ENCODE data around the gene SENP3.
"Not testable (repeated sequence)": the region's sequence is repeated elsewhere in the genome, so short reads cannot be mapped to it uniquely, and the experiment has no call there.

Gene SENP3

DNA sequence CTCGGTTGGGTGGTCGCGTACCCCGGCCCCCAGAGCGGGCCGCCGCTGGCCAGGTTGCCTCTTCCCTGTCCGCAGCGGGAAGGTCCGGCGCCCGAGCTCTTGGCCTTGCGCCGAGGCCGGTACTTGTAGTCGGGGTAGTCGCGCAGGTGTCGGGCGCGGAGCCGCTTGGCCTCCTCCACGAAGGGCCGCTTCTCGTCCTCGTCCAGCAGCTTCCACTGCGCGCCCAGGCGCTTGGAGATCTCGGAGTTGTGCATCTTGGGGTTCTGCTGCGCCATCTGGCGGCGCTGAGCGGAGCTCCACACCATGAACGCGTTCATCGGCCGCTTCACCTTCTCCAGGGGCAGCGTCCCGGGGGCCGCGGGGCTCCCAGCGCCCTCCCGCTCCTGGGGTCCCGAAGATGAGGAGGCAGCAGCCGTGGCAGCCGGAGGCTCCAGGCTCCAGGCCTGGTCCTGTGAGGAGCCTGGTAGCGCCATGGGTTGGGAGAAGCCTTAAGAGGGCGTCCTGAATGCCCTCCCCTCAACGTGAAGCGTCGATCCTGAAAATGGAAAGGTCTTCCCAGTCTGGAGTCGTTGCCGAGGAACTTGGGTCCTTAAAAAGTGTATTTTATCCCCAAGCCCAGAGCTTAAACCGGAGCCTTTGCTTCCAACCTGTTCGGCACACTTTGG lies 27.6 kb downstream of the SENP3 start:
- no peak overlapping the region for H3K4me3 ChIP-seq (ENCODE audit: low read depth, low read length)
- peak; percentile 90 for DNase-seq (ENCODE audit: low read depth)
- TF ChIP-seq, protein P1, sequence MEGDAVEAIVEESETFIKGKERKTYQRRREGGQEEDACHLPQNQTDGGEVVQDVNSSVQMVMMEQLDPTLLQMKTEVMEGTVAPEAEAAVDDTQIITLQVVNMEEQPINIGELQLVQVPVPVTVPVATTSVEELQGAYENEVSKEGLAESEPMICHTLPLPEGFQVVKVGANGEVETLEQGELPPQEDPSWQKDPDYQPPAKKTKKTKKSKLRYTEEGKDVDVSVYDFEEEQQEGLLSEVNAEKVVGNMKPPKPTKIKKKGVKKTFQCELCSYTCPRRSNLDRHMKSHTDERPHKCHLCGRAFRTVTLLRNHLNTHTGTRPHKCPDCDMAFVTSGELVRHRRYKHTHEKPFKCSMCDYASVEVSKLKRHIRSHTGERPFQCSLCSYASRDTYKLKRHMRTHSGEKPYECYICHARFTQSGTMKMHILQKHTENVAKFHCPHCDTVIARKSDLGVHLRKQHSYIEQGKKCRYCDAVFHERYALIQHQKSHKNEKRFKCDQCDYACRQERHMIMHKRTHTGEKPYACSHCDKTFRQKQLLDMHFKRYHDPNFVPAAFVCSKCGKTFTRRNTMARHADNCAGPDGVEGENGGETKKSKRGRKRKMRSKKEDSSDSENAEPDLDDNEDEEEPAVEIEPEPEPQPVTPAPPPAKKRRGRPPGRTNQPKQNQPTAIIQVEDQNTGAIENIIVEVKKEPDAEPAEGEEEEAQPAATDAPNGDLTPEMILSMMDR (conservative IDR thresholded peaks at IDR 0.05; ENCODE audit: low read depth, low read length): peak; percentile 87

DNA sequence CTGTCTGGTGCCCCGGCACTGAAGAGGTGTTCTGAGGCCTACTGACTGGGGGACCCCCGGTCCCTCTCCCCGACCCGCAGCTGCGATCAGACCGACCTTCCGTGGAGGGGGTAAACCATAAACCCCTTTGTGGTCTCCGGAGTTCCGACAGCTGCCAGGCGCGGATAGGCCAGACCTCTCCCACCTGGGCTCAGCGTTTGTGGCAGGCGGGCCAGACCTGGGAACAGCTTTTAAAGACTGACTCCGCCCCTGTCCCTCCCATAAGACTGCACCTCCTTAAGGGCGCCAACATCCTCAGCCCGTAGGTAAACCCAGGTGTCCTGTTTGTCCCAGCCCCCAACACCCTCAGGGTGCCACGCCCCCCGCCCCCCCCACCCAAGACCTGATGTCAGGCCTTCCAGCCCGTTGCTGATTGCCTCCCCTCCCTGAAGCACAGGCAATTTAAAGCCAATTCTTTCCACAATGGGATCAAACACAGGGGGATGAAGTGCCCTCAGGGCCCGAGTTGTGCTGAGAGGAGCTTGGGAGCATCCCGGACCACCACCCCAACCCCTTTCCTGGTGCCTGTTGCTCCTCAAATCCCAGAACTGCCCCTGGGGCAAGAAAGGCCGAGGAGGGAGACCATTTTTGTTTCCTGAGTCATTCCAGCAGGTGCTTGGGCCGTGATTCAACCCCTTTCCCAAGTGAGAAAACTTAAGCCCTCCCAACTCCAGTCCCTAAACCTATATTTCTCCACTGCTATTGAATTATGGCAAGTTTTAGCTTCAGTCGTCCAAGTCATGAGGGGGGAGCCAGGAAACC lies 28.4 kb downstream of the SENP3 start, which contains the start of gene SOX15:
Gene SOX15, minus strand, starts transcription at position 204 of the 801 bp plus-strand sequence. CDS start 418 bp downstream, outside the sequence.
- DNase-seq (ENCODE audit: low read depth): no peak
- H3K4me3 ChIP-seq (ENCODE audit: low read depth, low read length): no peak within 1 kb of the TSS
- TF ChIP-seq, protein P1 (conservative IDR thresholded peaks at IDR 0.05; ENCODE audit: low read depth, low read length): no peak

DNA sequence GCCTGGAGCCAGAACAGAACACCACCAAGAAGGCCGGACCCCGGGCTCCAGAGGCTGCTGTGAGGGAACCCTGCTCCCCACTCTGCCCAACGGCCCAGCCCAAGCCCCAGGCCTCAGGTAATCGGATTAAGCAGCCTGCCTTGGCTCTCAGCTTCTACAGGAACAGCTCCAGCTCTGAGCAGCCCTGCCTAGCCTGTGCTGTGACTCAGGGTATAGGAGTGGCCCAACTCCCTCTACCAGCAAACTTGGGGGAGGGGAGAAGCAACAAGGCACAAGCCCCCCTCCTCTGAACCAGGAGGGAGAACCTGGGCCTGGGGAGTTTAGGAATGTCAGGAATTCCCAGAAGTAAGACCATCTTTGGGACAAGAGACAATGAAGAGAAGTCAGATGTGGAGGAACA lies 29.0 kb downstream of the SENP3 start:
- peak; percentile 65 for DNase-seq (ENCODE audit: low read depth)
- TF ChIP-seq, protein P1 (conservative IDR thresholded peaks at IDR 0.05; ENCODE audit: low read depth, low read length): no peak
- H3K4me3 ChIP-seq (ENCODE audit: low read depth, low read length): no peak overlapping the region

DNA sequence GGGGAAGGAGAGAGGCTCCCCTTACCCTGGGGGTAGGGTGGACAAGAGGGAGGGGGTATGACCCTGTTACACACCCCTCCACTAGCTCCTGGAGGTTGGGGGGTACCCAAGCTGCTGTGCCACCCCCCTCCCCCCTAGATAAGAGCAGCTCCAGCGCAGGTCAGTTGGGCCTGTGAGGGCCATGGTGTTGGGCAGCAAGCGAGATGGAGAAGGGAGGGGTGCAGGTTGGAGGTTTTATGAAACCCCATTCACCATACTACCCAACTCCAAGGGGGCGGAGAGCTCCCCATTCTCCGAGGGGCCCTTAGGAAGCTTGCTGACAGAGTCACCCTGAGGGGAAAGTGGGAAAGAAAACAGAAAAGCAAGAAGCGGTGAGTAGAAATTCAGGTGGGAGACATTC lies 29.9 kb downstream of the SENP3 start:
- no peak for DNase-seq (ENCODE audit: low read depth)
- TF ChIP-seq, protein P1 (conservative IDR thresholded peaks at IDR 0.05; ENCODE audit: low read depth, low read length): no peak
- no peak overlapping the region for H3K4me3 ChIP-seq (ENCODE audit: low read depth, low read length)

DNA sequence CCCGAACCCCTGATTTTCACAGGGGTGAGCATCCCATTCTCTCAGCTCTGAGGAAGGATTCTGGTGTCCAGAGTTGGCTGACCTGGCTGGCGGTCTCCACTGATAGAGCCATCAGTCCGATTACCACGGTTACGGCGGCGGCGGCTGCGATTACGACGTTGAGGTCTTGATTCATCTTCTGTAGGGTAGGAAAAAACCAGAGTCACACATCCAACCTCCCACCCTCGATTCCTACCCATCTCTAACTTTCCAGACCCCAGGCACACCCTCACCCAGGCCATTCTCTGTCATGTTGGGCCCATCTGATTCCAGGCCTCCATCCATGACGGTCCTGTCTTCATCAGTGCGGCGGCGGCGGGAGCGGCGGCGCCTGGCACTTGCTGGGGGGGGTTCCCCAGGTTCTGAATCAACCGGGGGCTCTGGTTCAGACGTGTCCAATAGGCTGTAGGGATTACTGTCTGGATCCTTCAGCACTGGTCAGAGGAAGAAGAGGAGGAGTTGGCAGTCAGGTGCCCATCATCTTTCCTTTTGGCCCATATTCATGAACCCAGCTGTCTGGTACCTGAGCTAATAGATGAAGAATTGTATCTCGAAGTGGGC lies 30.8 kb downstream of the SENP3 start:
- TF ChIP-seq, protein P1 (conservative IDR thresholded peaks at IDR 0.05; ENCODE audit: low read depth, low read length): no peak
- H3K4me3 ChIP-seq (ENCODE audit: low read depth, low read length): no peak overlapping the region
- DNase-seq (ENCODE audit: low read depth): no peak

DNA sequence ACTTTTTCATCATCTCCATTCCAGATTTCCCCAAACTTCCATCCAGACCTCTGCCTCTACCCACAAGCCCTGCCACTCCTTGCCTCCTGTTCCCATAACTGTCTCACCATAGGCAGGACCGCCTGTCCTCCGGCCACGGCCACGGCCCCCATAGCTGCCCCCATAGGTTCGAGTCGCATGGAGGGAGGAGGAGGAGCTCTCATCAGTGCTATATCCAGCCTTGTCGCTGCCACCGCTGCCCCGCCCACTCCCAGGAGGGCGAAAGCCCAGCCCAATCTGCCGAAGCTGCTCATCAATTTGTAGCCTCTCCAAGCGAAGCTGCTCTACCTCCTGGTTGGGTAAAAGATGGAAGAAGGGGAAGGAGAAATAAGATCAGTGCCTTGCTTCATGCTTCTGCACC lies 31.6 kb downstream of the SENP3 start:
- TF ChIP-seq, protein P1 (conservative IDR thresholded peaks at IDR 0.05; ENCODE audit: low read depth, low read length): no peak
- no peak overlapping the region for H3K4me3 ChIP-seq (ENCODE audit: low read depth, low read length)
- DNase-seq (ENCODE audit: low read depth): no peak

DNA sequence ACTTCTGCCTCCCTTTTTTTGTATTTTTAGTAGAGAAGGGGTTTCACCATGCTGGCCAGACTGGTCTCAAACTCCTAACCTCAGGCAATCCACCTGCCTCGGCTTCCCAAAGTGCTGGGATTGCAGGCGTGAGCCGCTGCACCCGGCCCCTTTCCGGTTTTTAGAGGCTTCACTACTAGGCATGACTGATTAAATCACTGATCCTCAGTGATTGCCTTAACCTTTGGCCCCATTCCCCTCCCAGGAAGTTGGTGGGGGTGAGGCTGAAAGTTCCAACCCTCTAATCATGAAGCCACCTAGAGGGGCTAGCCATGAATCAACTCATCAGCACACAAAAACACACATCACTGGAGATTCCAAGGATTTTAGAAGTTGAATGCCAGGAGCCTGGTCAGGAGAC lies 35.8 kb downstream of the SENP3 start:
- not testable (repeated sequence) for H3K4me3 ChIP-seq (ENCODE audit: low read depth, low read length)

More for the DNA sequence above, 35.8 kb downstream of the SENP3 start:
- DNase-seq (ENCODE audit: low read depth): not testable (repeated sequence)
